ENCODE data around the gene LHX2. TPM values are rescaled to one million over a fixed set of nuclear protein-coding genes. Genes with fewer than 3 reads are reported as not detected.

LHX2 gene
- total RNA-seq, 2 donors from 2014 or later = not detected

- ATAC-seq = no peak
- 5 to 7% methylated on average over 5 of the region's 5 CpGs for WGBS, 2 donors
- intact Hi-C loops (cut with DNase I) = no loop called here
Observed at GRCh38 chr9:124001866-124002525, 9.6 kb upstream of the LHX2 start.

GRCh38 chr9:124003636-124004349, 7.8 kb upstream of the LHX2 start:
- TF ChIP-seq POLR2A (IDR thresholded peaks at IDR 0.05) = no peak
- no peak for TF ChIP-seq CTCF (IDR thresholded peaks at IDR 0.05)
- H3K4me3 ChIP-seq = no peak overlapping the region
- intact Hi-C loops (cut with DNase I) = no loop called here
- H3K27me3 ChIP-seq = peaks cover 0 to 45% of the 10 kb centered on the region in 2 donors
- no peaks in the 10 kb centered on the region for H3K9me3 ChIP-seq
- DNase-seq = no peak
- no peak overlapping the region for H3K27ac ChIP-seq
- WGBS, 2 donors = 1 to 2% methylated on average over 4 of the region's 4 CpGs
- no peak for ATAC-seq
- H3K36me3 ChIP-seq (replicated peaks in 1 of 2; ENCODE audit: insufficient read depth in 1 of 2, low read depth in 2 of 2) = no peaks in the 10 kb centered on the region
- H3K4me1 ChIP-seq = peaks cover 18% of the 10 kb centered on the region

More at GRCh38 chr9:124001866-124002525, 9.6 kb upstream of the LHX2 start:
- Histone ChIP-seq H3K27me3 (peaks cover 0 to 44% of the 10 kb centered on the region in 2 donors), H3K4me3 (no peak overlapping the region), H3K27ac (no peak overlapping the region), H3K9me3 (no peaks in the 10 kb centered on the region), H3K4me1 (peaks cover 9% of the 10 kb centered on the region), H3K36me3 (replicated peaks in 1 of 2; ENCODE audit: insufficient read depth in 1 of 2, low read depth in 2 of 2) (no peaks in the 10 kb centered on the region)
- TF ChIP-seq POLR2A (IDR thresholded peaks at IDR 0.05) = no peak
- no peak for TF ChIP-seq CTCF (IDR thresholded peaks at IDR 0.05)
- no peak for DNase-seq

GRCh38 chr9:124004593-124004992, 7.0 kb upstream of the LHX2 start:
- Histone ChIP-seq H3K36me3 (replicated peaks in 1 of 2; ENCODE audit: insufficient read depth in 1 of 2, low read depth in 2 of 2) (no peaks in the 10 kb centered on the region), H3K27me3 (peaks cover 0 to 44% of the 10 kb centered on the region in 2 donors), H3K27ac (no peak overlapping the region), H3K4me3 (no peak overlapping the region), H3K4me1 (peaks cover 17% of the 10 kb centered on the region), H3K9me3 (no peaks in the 10 kb centered on the region)
- TF ChIP-seq CTCF (IDR thresholded peaks at IDR 0.05) = no peak
- no peak for TF ChIP-seq POLR2A (IDR thresholded peaks at IDR 0.05)
- intact Hi-C loops (cut with DNase I) = no loop called here
- WGBS, 2 donors = 4 to 9% methylated on average over 4 of the region's 4 CpGs
- ATAC-seq (no peak), DNase-seq (no peak)

- intact Hi-C loops (cut with DNase I) = no loop called here
- ATAC-seq = no peak
Observed at GRCh38 chr9:124005029-124005771, 6.4 kb upstream of the LHX2 start.

More at GRCh38 chr9:124005029-124005771, 6.4 kb upstream of the LHX2 start:
- Histone ChIP-seq H3K27ac (no peak overlapping the region), H3K4me3 (no peak overlapping the region), H3K27me3 (peaks cover 0 to 49% of the 10 kb centered on the region in 2 donors), H3K9me3 (no peaks in the 10 kb centered on the region), H3K36me3 (replicated peaks in 1 of 2; ENCODE audit: insufficient read depth in 1 of 2, low read depth in 2 of 2) (no peaks in the 10 kb centered on the region), H3K4me1 (peaks cover 15% of the 10 kb centered on the region)
- 13 to 14% methylated on average over 4 of the region's 4 CpGs for WGBS, 2 donors
- no peak for TF ChIP-seq POLR2A (IDR thresholded peaks at IDR 0.05)
- TF ChIP-seq CTCF (IDR thresholded peaks at IDR 0.05) = no peak
- DNase-seq = no peak
